H9 (cell line): ENCODE measurements around the gene RTN1. TPM values are rescaled to one million over a fixed set of nuclear protein-coding genes. Genes with fewer than 3 reads are reported as not detected.

Experiments used
- DNase-seq: peaks from one replicate; pipeline ENCODE4 v3.0.0-alpha.2; 2017
- H2AFZ ChIP-seq: one replicate; pipeline ENCODE4 v1.6.1; 2013; ENCODE audit warnings: mild to moderate bottlenecking, low read length, control low read depth, moderate library complexity
- H2AK5ac ChIP-seq: 2 replicates; pipeline ENCODE4 v1.6.1; 2013; ENCODE audit warnings: low read length, control low read depth, mixed read lengths; ENCODE audit not compliant: insufficient read length
- H2BK120ac ChIP-seq: one replicate; pipeline ENCODE4 v1.6.1; 2013; ENCODE audit warnings: low read depth, mild to moderate bottlenecking, low read length, control low read depth, inconsistent platforms; ENCODE audit not compliant: poor library complexity, severe bottlenecking
- H2BK12ac ChIP-seq: 2 replicates; pipeline ENCODE4 v1.6.1; 2013; ENCODE audit warnings: low read length, control low read depth, mixed read lengths, low read depth; ENCODE audit not compliant: insufficient read length
- H2BK15ac ChIP-seq: 2 replicates; pipeline ENCODE4 v1.6.1; 2013; ENCODE audit warnings: low read depth, low read length, control low read depth
- H2BK20ac ChIP-seq: one replicate; pipeline ENCODE4 v1.6.1; 2013; ENCODE audit warnings: low read depth, mild to moderate bottlenecking, low read length, control low read depth, inconsistent platforms; ENCODE audit not compliant: poor library complexity, severe bottlenecking
- H2BK5ac ChIP-seq: 2 replicates; pipeline ENCODE4 v1.6.1; 2013; ENCODE audit warnings: low read length, control low read depth, mixed read lengths; ENCODE audit not compliant: insufficient read length
- H3K14ac ChIP-seq: 2 replicates; pipeline ENCODE4 v1.6.1; 2013; ENCODE audit warnings: low read length, control low read depth; ENCODE audit not compliant: insufficient read depth
- H3K18ac ChIP-seq: 2 replicates; pipeline ENCODE4 v1.6.1; 2013; ENCODE audit warnings: low read depth, mild to moderate bottlenecking, mixed read lengths, low read length, control low read depth; ENCODE audit not compliant: insufficient read length
- H3K23ac ChIP-seq: 2 replicates; pipeline ENCODE4 v1.6.1; 2013; ENCODE audit warnings: low read length, control low read depth, mixed read lengths, low read depth; ENCODE audit not compliant: insufficient read length
- H3K23me2 ChIP-seq: 2 replicates; pipeline ENCODE4 v1.6.1; 2013; ENCODE audit warnings: low read depth, mild to moderate bottlenecking, mixed read lengths, low read length, control low read depth; ENCODE audit not compliant: insufficient read length, poor library complexity, severe bottlenecking
- H3K27ac ChIP-seq: 2 replicates; pipeline ENCODE4 v1.5.1; 2013; ENCODE audit warnings: low read length, control low read depth, mixed read lengths, low read depth; ENCODE audit not compliant: insufficient read length
- H3K27me3 ChIP-seq: 2 replicates; pipeline ENCODE4 v1.6.1; 2013; ENCODE audit warnings: low read length, control low read depth, inconsistent platforms; ENCODE audit not compliant: insufficient read depth
- H3K4ac ChIP-seq: 2 replicates; pipeline ENCODE4 v1.6.1; 2013; ENCODE audit warnings: low read depth, mild to moderate bottlenecking, control low read depth, inconsistent platforms, low read length, moderate library complexity
- H3K4me1 ChIP-seq: 2 replicates; pipeline ENCODE4 v1.6.1; 2013; ENCODE audit warnings: low read length, control low read depth, inconsistent platforms; ENCODE audit not compliant: insufficient read depth
- H3K4me2 ChIP-seq: 2 replicates; pipeline ENCODE4 v1.6.1; 2013; ENCODE audit warnings: low read length, control low read depth, mixed read lengths; ENCODE audit not compliant: insufficient read length, insufficient read depth
- H3K56ac ChIP-seq: 2 replicates; pipeline ENCODE4 v1.6.1; 2013; ENCODE audit warnings: low read depth, mild to moderate bottlenecking, mixed read lengths, low read length, control low read depth; ENCODE audit not compliant: insufficient read length
- H3K79me1 ChIP-seq: 2 replicates; pipeline ENCODE4 v1.6.1; 2013; ENCODE audit warnings: low read depth, mild to moderate bottlenecking, moderate library complexity, low read length, control low read depth, inconsistent platforms; ENCODE audit not compliant: insufficient read depth, poor library complexity, severe bottlenecking
- H3K79me2 ChIP-seq: 2 replicates; pipeline ENCODE4 v1.6.1; 2013; ENCODE audit warnings: low read length, control low read depth, inconsistent platforms; ENCODE audit not compliant: insufficient read depth
- H3K9ac ChIP-seq: 2 replicates; pipeline ENCODE4 v1.6.1; 2013; ENCODE audit warnings: low read length, control low read depth, mixed read lengths; ENCODE audit not compliant: insufficient read length; ENCODE audit errors: extremely low read depth
- H3K9me3 ChIP-seq: one replicate; pipeline ENCODE4 v1.6.1; 2013; ENCODE audit warnings: low read depth, low read length, inconsistent platforms; ENCODE audit not compliant: control insufficient read depth
- H3T11ph ChIP-seq: one replicate; pipeline ENCODE4 v1.6.1; 2013; ENCODE audit warnings: mild to moderate bottlenecking, low read length, control low read depth, inconsistent platforms
- H4K20me1 ChIP-seq: one replicate; pipeline ENCODE4 v1.6.1; 2013; ENCODE audit not compliant: control insufficient read depth, insufficient read length, insufficient read depth
- H4K5ac ChIP-seq: 2 replicates; pipeline ENCODE4 v1.6.1; 2013; ENCODE audit warnings: low read depth, mild to moderate bottlenecking, mixed read lengths, low read length, control low read depth; ENCODE audit not compliant: insufficient read length
- H4K8ac ChIP-seq: replicated peaks from 2 replicates; pipeline ENCODE4 v1.6.1; 2013; ENCODE audit warnings: low read length, control low read depth, mixed read lengths, low read depth; ENCODE audit not compliant: insufficient read length
- H4K91ac ChIP-seq: 2 replicates; pipeline ENCODE4 v1.6.1; 2013; ENCODE audit warnings: low read depth, mild to moderate bottlenecking, moderate library complexity, mixed read lengths, low read length, control low read depth; ENCODE audit not compliant: insufficient read length
- H3K27ac Mint-ChIP-seq, 3 experiments: 2 replicates in 2 of 3; 3 replicates in 1 of 3; pipeline ENCODE4 v1.8.0; 2020 to 2021; ENCODE audit warnings: mixed read lengths in 3 of 3, mild to moderate bottlenecking in 1 of 3, moderate library complexity in 1 of 3
- H3K27me3 Mint-ChIP-seq: 2 replicates; pipeline ENCODE4 v1.8.0; 2021; ENCODE audit warnings: low read depth, mild to moderate bottlenecking, moderate library complexity, mixed read lengths
- H3K36me3 Mint-ChIP-seq, 3 experiments: 2 replicates in 2 of 3; 3 replicates in 1 of 3; pipeline ENCODE4 v1.8.0; 2020 to 2021; ENCODE audit warnings: low read depth in 3 of 3, mixed read lengths in 3 of 3; ENCODE audit not compliant: insufficient read depth in 1 of 3
- H3K4me1 Mint-ChIP-seq, 2 experiments: 2 replicates each; pipeline ENCODE4 v1.8.0; 2020; ENCODE audit warnings: mixed read lengths in 2 of 2
- H3K4me3 Mint-ChIP-seq, 2 experiments: 2 replicates in 1 of 2; 3 replicates in 1 of 2; pipeline ENCODE4 v1.8.0; 2020 to 2021; ENCODE audit warnings: mild to moderate bottlenecking in 2 of 2, mixed read lengths in 2 of 2, moderate library complexity in 1 of 2
- H3K9me3 Mint-ChIP-seq, 2 experiments: 2 replicates in 1 of 2; 3 replicates in 1 of 2; pipeline ENCODE4 v1.8.0; 2020; ENCODE audit warnings: mild to moderate bottlenecking in 2 of 2, mixed read lengths in 2 of 2, moderate library complexity in 1 of 2
- CTCF ChIP-seq: fragments of 200-600 bp; sonication (generic); conservative IDR thresholded peaks from 3 replicates; pipeline ENCODE4 v1.8.0; 2021; ENCODE audit warnings: antibody characterized with exemption, mild to moderate bottlenecking
- WGBS: extraction: QIAGEN DNeasy Blood & Tissue Kit; methylation state at CpG from one replicate; pipeline ENCODE4 v1.1.7; 2013; ENCODE audit warnings: missing lambda C conversion rate, low lambda C conversion rate, mixed read lengths; ENCODE audit not compliant: insufficient read length; ENCODE audit errors: extremely low coverage; 5-methylcytosine and 5-hydroxymethylcytosine counted together
- total RNA-seq: library from RNA; stranded (reverse); gene quantifications from 2 replicates; pipeline ENCODE4 v1.2.1, GENCODE V29; 2021

The RTN1 gene
- total RNA-seq, 1 experiment from 2014 or later: 1.8 TPM

- Histone ChIP-seq H3K18ac (no peak overlapping the region), H3K23ac (no peak overlapping the region), H4K5ac (no peak overlapping the region), H3K14ac (no peak overlapping the region), H4K8ac (no peak overlapping the region), H3K4me2 (no peak overlapping the region), H3K56ac (no peak overlapping the region), H2AK5ac (no peak overlapping the region), H3K9me3 (no peaks in the 10 kb centered on the region), H3K4me1 (no peaks in the 10 kb centered on the region), H2BK12ac (no peak overlapping the region), H3K23me2 (no peaks in the 10 kb centered on the region), H2BK20ac (no peak overlapping the region), H3K79me1 (no peaks in the 10 kb centered on the region), H3K9ac (no peak overlapping the region), H3K4ac (no peak overlapping the region), H4K20me1 (no peaks in the 10 kb centered on the region), H2AFZ (no peak overlapping the region), H3K27ac (no peak overlapping the region), H3K79me2 (no peaks in the 10 kb centered on the region), H4K91ac (no peak overlapping the region), H2BK120ac (no peak overlapping the region), H3K27me3 (no peaks in the 10 kb centered on the region), H3T11ph (no peak overlapping the region), H2BK15ac (no peak overlapping the region), H2BK5ac (no peak overlapping the region)
- no peak overlapping the region for H3K4me3 Mint-ChIP-seq
- no CpG with 5 or more reads among the region's 3 CpGs for WGBS
- H3K4me1 Mint-ChIP-seq: no peaks in the 10 kb centered on the region
- H3K9me3 Mint-ChIP-seq: no peaks in the 10 kb centered on the region
- H3K36me3 Mint-ChIP-seq: no peaks in the 10 kb centered on the region
- no peak for DNase-seq
- no peak for TF ChIP-seq CTCF
- no peak overlapping the region for H3K27ac Mint-ChIP-seq
- no peaks in the 10 kb centered on the region for H3K27me3 Mint-ChIP-seq
Observed at GRCh38 chr14:59845245-59845644, 25.3 kb downstream of the RTN1 start.
